HepG2 (cell line): ENCODE data around the gene CD248. TPM values are rescaled to one million over a fixed set of nuclear protein-coding genes. Genes with fewer than 3 reads are reported as not detected.

Source experiments
- ARHGAP35 ChIP-seq: sonication (generic); formaldehyde crosslinking; IDR thresholded peaks from 2 replicates; pipeline ENCODE4 v1.9.0; 2022; ENCODE audit warnings: mild to moderate bottlenecking, inconsistent platforms, moderate library complexity, missing genetic modification reagents, borderline replicate concordance
- ATRX ChIP-seq: sonication (generic); formaldehyde crosslinking; IDR thresholded peaks from 2 replicates; pipeline ENCODE4 v1.4.0; 2020; ENCODE audit warnings: missing genetic modification reagents, borderline replicate concordance
- BRD4 ChIP-seq: sonication (generic); formaldehyde crosslinking; IDR thresholded peaks from 2 replicates; pipeline ENCODE4 v1.4.0; 2020; ENCODE audit warnings: missing genetic modification reagents
- CAMTA2 ChIP-seq: sonication (generic); formaldehyde crosslinking; IDR thresholded peaks from 2 replicates; pipeline ENCODE4 v1.4.0; 2020; ENCODE audit warnings: mild to moderate bottlenecking, missing genetic modification reagents, borderline replicate concordance
- DNMT1 ChIP-seq: sonication (generic); formaldehyde crosslinking; IDR thresholded peaks from 2 replicates; pipeline ENCODE4 v1.5.1; 2020; ENCODE audit warnings: mild to moderate bottlenecking, missing genetic modification reagents
- ELF1 ChIP-seq: sonication (generic); formaldehyde crosslinking; IDR thresholded peaks from 2 replicates; pipeline ENCODE4 v1.4.0; 2020; ENCODE audit warnings: missing genetic modification reagents
- ETV6 ChIP-seq: sonication (generic); formaldehyde crosslinking; conservative IDR thresholded peaks from 2 replicates; pipeline ENCODE4 v1.4.0; 2020; ENCODE audit warnings: missing genetic modification reagents
- FOXA3 ChIP-seq: IDR thresholded peaks from 2 replicates; pipeline ENCODE4 v1.6.1; 2016; ENCODE audit warnings: missing genetic modification reagents, missing compliant biosample characterization
- JARID2 ChIP-seq: sonication (generic); formaldehyde crosslinking; IDR thresholded peaks from 2 replicates; pipeline ENCODE4 v1.8.1; 2023; ENCODE audit warnings: missing genetic modification reagents, inconsistent platforms; ENCODE audit not compliant: insufficient replicate concordance
- KLF16 ChIP-seq, 2 experiments: sonication (generic) in 1 of 2; formaldehyde crosslinking in 1 of 2; IDR thresholded peaks; 2 replicates each; pipeline versions ENCODE4 v1.6.1 to v1.8.0; 2016 to 2023; ENCODE audit warnings: missing genetic modification reagents in 2 of 2, missing compliant biosample characterization in 1 of 2
- MATR3 ChIP-seq: sonication (generic); formaldehyde crosslinking; IDR thresholded peaks from 2 replicates; pipeline ENCODE4 v1.4.0; 2020; ENCODE audit warnings: missing genetic modification reagents
- MBNL3 ChIP-seq: fragments of 250-450 bp; sonication (Bioruptor Pico); conservative IDR thresholded peaks from 2 replicates; pipeline ENCODE4 v1.8.0; 2022; ENCODE audit warnings: mild to moderate bottlenecking, inconsistent platforms
- PPARG ChIP-seq: conservative IDR thresholded peaks from 2 replicates; pipeline ENCODE4 v1.6.1; 2016; ENCODE audit warnings: missing biosample characterization, missing genetic modification reagents
- STAG1 ChIP-seq: sonication (generic); formaldehyde crosslinking; IDR thresholded peaks from 2 replicates; pipeline ENCODE4 v1.4.0; 2020; ENCODE audit warnings: missing genetic modification reagents
- ZBTB21 ChIP-seq: sonication (generic); formaldehyde crosslinking; IDR thresholded peaks from 2 replicates; pipeline ENCODE4 v1.4.0; 2020; ENCODE audit warnings: missing genetic modification reagents
- ZFP36L2 ChIP-seq: sonication (generic); formaldehyde crosslinking; IDR thresholded peaks from 2 replicates; pipeline ENCODE4 v1.4.0; 2020; ENCODE audit warnings: missing genetic modification reagents
- ZMYM4 ChIP-seq: sonication (generic); formaldehyde crosslinking; IDR thresholded peaks from 2 replicates; pipeline ENCODE4 v1.8.1; 2023; ENCODE audit warnings: mild to moderate bottlenecking, missing genetic modification reagents
- ZNF160 ChIP-seq: sonication (generic); formaldehyde crosslinking; IDR thresholded peaks from 2 replicates; pipeline ENCODE4 v1.8.0; 2022; ENCODE audit warnings: mild to moderate bottlenecking, inconsistent platforms, missing genetic modification reagents
- ZNF691 ChIP-seq: sonication (generic); formaldehyde crosslinking; IDR thresholded peaks from 2 replicates; pipeline ENCODE4 v1.4.0; 2020; ENCODE audit warnings: missing genetic modification reagents, low read depth, mild to moderate bottlenecking, borderline replicate concordance
- ZNF75D ChIP-seq: sonication (generic); formaldehyde crosslinking; IDR thresholded peaks from 2 replicates; pipeline ENCODE4 v1.8.1; 2023; ENCODE audit warnings: missing genetic modification reagents, mild to moderate bottlenecking, borderline replicate concordance
- polyA plus RNA-seq, 8 experiments: library from polyadenylated mRNA; depleted of rRNA in 3 of 8; stranded (reverse) in 7 of 8; unstranded in 1 of 8; fragments of >200 nt; fragmentation: Illumina TruSeq in 4 of 8; extraction: Trizol in 4 of 8; gene quantifications; 2 replicates each; pipeline versions ENCODE4 v1.2.1 to v1.2.3, GENCODE V29; 2011 to 2016; ENCODE audit warnings: low read depth in 4 of 8, missing spikeins in 1 of 8, mixed read lengths in 1 of 8; ENCODE audit not compliant: insufficient read depth in 1 of 8
- total RNA-seq, 5 experiments: library from RNA; depleted of rRNA; stranded (reverse); fragments of >200 nt; fragmentation: Illumina TruSeq; extraction: Trizol; gene quantifications; 2 replicates each; pipeline ENCODE4 v1.2.3, GENCODE V29; 2016; ENCODE audit warnings: low read depth in 1 of 5
- TF ChIP-seq, protein P1 (sequence below), 2 experiments: sonication (generic) in 1 of 2; formaldehyde crosslinking in 1 of 2; IDR thresholded peaks; 2 replicates each; pipeline versions ENCODE4 v1.6.1 to v1.9.0; 2014 to 2022; ENCODE audit warnings: antibody characterized with exemption in 1 of 2, borderline replicate concordance in 1 of 2, inconsistent platforms in 1 of 2, low read depth in 1 of 2, missing genetic modification reagents in 1 of 2

CD248 gene
- total and polyA plus RNA-seq, 2 of the 13 experiments (the other 11 are each of a cell fraction or from before 2014, with no cell fraction given): 0.25 to 0.35 TPM

- no peak for TF ChIP-seq ZBTB21 (CRISPR knock-in tag)
- TF ChIP-seq MATR3 (CRISPR knock-in tag): no peak
- no peak; the same call in 1 of the 2 replicates for TF ChIP-seq PPARG (CRISPR knock-in tag)
- 0 out of 2 replicates have a peak, but pooled peaks have one; percentile 26 for TF ChIP-seq ZNF160 (CRISPR knock-in tag)
- TF ChIP-seq ZNF691 (CRISPR knock-in tag): peak; percentile 85
- TF ChIP-seq FOXA3 (CRISPR knock-in tag): peak; percentile 46; the same call in 1 of the 2 replicates
- TF ChIP-seq ARHGAP35: no peak
- TF ChIP-seq ATRX (CRISPR knock-in tag): no peak
- TF ChIP-seq CAMTA2 (CRISPR knock-in tag): no peak
- no peak for TF ChIP-seq ZFP36L2
- TF ChIP-seq JARID2 (CRISPR knock-in tag): no peak
- TF ChIP-seq ZMYM4 (CRISPR knock-in tag): no peak
- TF ChIP-seq ZNF75D (CRISPR knock-in tag): no peak
- no peak for TF ChIP-seq BRD4 (CRISPR knock-in tag)
- TF ChIP-seq STAG1 (CRISPR knock-in tag): peak; percentile 60
- TF ChIP-seq ELF1 (CRISPR knock-in tag): no peak
- TF ChIP-seq, protein P1, sequence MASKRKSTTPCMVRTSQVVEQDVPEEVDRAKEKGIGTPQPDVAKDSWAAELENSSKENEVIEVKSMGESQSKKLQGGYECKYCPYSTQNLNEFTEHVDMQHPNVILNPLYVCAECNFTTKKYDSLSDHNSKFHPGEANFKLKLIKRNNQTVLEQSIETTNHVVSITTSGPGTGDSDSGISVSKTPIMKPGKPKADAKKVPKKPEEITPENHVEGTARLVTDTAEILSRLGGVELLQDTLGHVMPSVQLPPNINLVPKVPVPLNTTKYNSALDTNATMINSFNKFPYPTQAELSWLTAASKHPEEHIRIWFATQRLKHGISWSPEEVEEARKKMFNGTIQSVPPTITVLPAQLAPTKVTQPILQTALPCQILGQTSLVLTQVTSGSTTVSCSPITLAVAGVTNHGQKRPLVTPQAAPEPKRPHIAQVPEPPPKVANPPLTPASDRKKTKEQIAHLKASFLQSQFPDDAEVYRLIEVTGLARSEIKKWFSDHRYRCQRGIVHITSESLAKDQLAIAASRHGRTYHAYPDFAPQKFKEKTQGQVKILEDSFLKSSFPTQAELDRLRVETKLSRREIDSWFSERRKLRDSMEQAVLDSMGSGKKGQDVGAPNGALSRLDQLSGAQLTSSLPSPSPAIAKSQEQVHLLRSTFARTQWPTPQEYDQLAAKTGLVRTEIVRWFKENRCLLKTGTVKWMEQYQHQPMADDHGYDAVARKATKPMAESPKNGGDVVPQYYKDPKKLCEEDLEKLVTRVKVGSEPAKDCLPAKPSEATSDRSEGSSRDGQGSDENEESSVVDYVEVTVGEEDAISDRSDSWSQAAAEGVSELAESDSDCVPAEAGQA (IDR thresholded peaks at IDR 0.05; ENCODE audit: low read depth): no peak
- TF ChIP-seq, protein P1 (CRISPR knock-in tag; IDR thresholded peaks at IDR 0.05; ENCODE audit: borderline replicate concordance): no peak
- peak in 1 of 2 experiments; percentile 47; a peak in 1 of 4 replicates for TF ChIP-seq KLF16 (CRISPR knock-in tag; IDR thresholded peaks at IDR 0.05)
- no peak for TF ChIP-seq DNMT1
- no peak for TF ChIP-seq MBNL3 (CRISPR knock-in tag)
- TF ChIP-seq ETV6 (CRISPR knock-in tag): no peak
These were observed 34.1 kb downstream of the CD248 start (continued) for GRCh38 chr11:66282468-66283455.
